ENCODE results near the gene CDKAL1. TPM values are rescaled to one million over a fixed set of nuclear protein-coding genes. Genes with fewer than 3 reads are reported as not detected.

CDKAL1 gene
- total RNA-seq, 4 donors from 2014 or later: 10.3 to 11.2 (median 10.5) TPM

DNA sequence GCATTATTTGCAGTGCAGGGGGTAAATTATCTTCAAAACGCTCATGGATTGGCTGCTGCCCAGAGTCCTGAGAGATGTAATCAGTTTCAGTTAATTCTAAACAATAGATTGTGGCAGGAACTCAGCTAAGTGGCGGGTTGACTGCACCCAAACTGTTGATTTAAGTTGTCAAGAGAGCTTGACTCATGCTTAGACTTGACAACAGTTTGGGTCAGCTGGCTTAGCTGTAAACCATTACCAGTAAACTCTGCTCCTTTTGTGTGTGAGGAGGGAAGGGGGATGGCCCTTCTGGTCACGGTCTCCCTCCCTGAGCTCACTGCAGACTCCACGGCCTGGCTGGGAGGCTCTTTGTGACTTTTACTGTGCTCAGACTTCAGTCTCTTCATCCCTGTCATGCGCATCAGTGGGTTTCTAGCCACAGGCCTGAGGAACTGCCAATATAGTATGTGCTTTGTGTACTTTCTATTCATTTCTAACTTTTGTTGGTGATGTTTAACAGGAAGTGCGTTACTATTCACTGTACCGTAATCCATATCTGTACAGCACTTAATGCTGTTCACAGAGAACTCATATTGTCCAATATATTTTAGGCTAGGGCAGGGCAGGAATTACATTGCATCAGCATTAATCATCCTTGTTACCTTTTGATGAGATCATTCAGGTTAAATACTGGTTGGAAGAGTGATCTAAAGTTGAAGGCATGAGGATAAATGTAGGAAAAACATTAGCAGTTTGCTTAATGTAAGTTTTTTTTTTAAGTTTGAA is 488.3 kb downstream of the CDKAL1 start:
- 72% methylated on average over 7 of the region's 7 CpGs for WGBS
- Histone ChIP-seq H3K9me3 (no peaks in the 10 kb centered on the region), H3K4me1 (peaks cover 0 to 21% (median 11%) of the 10 kb centered on the region in 4 donors), H3K27ac (replicated peaks in 1 of 4) (no peak overlapping the region), H3K36me3 (no peaks in the 10 kb centered on the region), H3K27me3 (no peaks in the 10 kb centered on the region), H3K4me3 (no peak overlapping the region)
- DNase-seq (ENCODE audit: extremely low spot score): no peak
- intact Hi-C loops (cut with DNase I): no loop called here
- TF ChIP-seq POLR2AphosphoS5 (IDR thresholded peaks at IDR 0.05) (no peak), POLR2A (IDR thresholded peaks at IDR 0.05; ENCODE audit: low read depth) (no peak), EP300 (IDR thresholded peaks at IDR 0.05) (no peak)
- TF ChIP-seq, protein P1, sequence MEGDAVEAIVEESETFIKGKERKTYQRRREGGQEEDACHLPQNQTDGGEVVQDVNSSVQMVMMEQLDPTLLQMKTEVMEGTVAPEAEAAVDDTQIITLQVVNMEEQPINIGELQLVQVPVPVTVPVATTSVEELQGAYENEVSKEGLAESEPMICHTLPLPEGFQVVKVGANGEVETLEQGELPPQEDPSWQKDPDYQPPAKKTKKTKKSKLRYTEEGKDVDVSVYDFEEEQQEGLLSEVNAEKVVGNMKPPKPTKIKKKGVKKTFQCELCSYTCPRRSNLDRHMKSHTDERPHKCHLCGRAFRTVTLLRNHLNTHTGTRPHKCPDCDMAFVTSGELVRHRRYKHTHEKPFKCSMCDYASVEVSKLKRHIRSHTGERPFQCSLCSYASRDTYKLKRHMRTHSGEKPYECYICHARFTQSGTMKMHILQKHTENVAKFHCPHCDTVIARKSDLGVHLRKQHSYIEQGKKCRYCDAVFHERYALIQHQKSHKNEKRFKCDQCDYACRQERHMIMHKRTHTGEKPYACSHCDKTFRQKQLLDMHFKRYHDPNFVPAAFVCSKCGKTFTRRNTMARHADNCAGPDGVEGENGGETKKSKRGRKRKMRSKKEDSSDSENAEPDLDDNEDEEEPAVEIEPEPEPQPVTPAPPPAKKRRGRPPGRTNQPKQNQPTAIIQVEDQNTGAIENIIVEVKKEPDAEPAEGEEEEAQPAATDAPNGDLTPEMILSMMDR (IDR thresholded peaks at IDR 0.05): no peak

DNA sequence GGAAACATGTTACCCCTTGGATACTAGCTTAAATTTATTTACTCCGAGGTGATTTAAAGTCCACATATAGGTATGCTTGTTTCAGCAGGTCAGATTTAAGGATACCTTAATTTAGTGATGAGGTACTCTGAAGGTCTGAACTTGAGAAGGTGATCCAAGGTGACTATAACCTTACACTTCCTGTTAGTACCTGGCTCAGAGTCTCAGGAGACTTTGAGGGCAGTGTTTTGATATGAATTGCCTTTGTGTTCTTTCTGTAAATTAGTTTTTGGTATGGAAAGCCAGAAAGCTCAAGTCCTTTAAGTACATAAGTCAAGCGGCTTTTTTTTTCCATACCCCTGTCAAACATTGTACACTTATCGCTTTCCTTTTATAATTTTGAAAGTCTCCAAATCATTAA is 489.0 kb downstream of the CDKAL1 start:
- no peaks in the 10 kb centered on the region for H3K36me3 ChIP-seq

DNA sequence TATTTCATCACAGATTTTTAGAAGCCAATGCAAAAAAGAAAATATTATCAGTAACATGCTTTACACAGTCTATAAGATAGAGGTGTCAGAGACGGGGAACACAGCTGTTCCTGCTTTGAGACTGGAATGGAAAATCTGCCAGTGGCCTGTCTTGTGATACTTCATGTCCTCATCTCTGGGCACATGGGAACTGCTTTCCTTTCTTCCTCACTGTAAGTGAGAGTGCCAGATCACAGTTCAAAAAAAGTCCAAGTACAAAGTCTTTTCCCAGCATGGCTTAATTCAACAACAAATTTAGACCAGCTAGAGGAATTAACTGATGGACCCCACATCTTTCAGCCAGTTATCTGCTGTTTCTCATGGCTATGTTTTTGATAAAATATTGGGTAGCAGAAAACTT is 490.4 kb downstream of the CDKAL1 start:
- peaks cover 0 to 21% (median 11%) of the 10 kb centered on the region in 4 donors for H3K4me1 ChIP-seq
- TF ChIP-seq, protein P1 (IDR thresholded peaks at IDR 0.05): no peak
- TF ChIP-seq POLR2AphosphoS5 (IDR thresholded peaks at IDR 0.05): no peak
- no peak for TF ChIP-seq POLR2A (IDR thresholded peaks at IDR 0.05; ENCODE audit: low read depth)
- no peak for TF ChIP-seq EP300 (IDR thresholded peaks at IDR 0.05)
- DNase-seq (ENCODE audit: extremely low spot score): no peak
- 79% methylated on average over 1 of the region's 1 CpG for WGBS
- no peak overlapping the region for H3K4me3 ChIP-seq
- no peak overlapping the region for H3K27ac ChIP-seq (replicated peaks in 1 of 4)
- no peaks in the 10 kb centered on the region for H3K27me3 ChIP-seq
- intact Hi-C loops (cut with DNase I): no loop called here
- H3K36me3 ChIP-seq: no peaks in the 10 kb centered on the region
- H3K9me3 ChIP-seq: no peaks in the 10 kb centered on the region

More for the DNA sequence above, 489.0 kb downstream of the CDKAL1 start:
- 99% methylated on average over 3 of the region's 3 CpGs for WGBS
- Histone ChIP-seq H3K27ac (replicated peaks in 1 of 4) (no peak overlapping the region), H3K4me1 (peaks cover 0 to 21% (median 11%) of the 10 kb centered on the region in 4 donors), H3K4me3 (no peak overlapping the region), H3K9me3 (no peaks in the 10 kb centered on the region), H3K27me3 (no peaks in the 10 kb centered on the region)
- no peak for DNase-seq (ENCODE audit: extremely low spot score)
- no peak for TF ChIP-seq POLR2A (IDR thresholded peaks at IDR 0.05; ENCODE audit: low read depth)
- intact Hi-C loops (cut with DNase I): no loop called here

DNA sequence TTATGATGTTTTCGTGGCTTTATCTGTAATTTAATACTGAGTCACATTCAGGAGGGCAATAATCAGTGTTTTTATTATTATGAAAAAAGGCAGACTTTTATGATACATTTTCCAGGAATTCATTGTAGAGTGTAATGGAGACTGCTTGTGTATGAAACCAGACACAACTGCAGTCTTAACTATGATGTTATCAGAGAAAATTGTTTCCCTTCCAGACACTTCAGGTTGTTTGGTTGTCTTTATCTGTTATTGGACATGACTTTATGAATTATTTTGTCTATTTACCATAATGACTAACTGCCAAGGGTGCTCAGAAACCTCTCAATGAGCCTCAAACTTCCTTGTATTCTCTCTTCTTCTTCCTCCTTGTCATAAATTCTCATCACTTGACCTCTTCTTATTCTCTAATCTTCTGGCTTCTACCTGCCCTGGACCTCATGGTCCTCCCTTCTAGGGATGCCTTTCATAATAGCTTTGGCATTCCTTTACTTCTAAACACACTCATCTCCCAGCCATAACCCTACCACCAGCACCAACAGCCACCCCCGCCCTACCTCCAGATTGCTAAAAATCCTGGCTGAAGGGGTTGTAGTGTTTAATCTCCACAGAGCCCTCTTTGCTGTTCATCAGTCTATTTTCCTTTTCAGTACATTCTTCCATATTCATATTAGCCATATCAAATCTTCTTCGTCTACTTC is 492.5 kb downstream of the CDKAL1 start:
- H3K4me1 ChIP-seq: peaks cover 0 to 21% (median 11%) of the 10 kb centered on the region in 4 donors
- DNase-seq (ENCODE audit: extremely low spot score): no peak
- TF ChIP-seq POLR2AphosphoS5 (IDR thresholded peaks at IDR 0.05) (no peak), EP300 (IDR thresholded peaks at IDR 0.05) (no peak), POLR2A (IDR thresholded peaks at IDR 0.05; ENCODE audit: low read depth) (no peak)
- TF ChIP-seq, protein P1 (IDR thresholded peaks at IDR 0.05): no peak
- no peaks in the 10 kb centered on the region for H3K9me3 ChIP-seq
- 95% methylated on average over 3 of the region's 3 CpGs for WGBS
- no peak overlapping the region for H3K27ac ChIP-seq (replicated peaks in 1 of 4)
- no peak overlapping the region for H3K4me3 ChIP-seq
- intact Hi-C loops (cut with DNase I): no loop called here
- H3K36me3 ChIP-seq: no peaks in the 10 kb centered on the region
- H3K27me3 ChIP-seq: no peaks in the 10 kb centered on the region

DNA sequence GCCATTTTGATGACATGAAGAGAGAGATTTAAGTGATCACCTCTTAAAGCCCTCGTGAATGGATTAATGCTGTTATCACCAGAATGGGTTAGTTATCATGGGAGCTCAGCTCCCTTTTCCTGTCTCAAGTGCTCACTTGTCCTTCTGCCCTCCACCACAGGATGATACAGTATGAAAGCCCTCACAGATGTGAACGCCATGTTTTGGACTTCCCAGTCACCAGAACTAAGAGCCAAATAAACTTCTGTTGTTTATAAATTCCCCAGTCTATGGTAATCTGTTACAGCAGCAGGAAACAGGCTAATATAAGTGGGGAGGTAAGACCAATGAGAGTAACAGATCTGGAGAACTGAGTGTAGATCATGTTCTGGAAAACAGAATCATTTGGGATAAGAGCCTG is 493.2 kb downstream of the CDKAL1 start:
- Histone ChIP-seq H3K36me3 (no peaks in the 10 kb centered on the region), H3K27ac (replicated peaks in 1 of 4) (no peak overlapping the region), H3K27me3 (no peaks in the 10 kb centered on the region), H3K9me3 (no peaks in the 10 kb centered on the region), H3K4me3 (no peak overlapping the region), H3K4me1 (peaks cover 0 to 16% (median 10%) of the 10 kb centered on the region in 4 donors)
- intact Hi-C loops (cut with DNase I): no loop called here
- TF ChIP-seq, protein P1 (IDR thresholded peaks at IDR 0.05): no peak
- TF ChIP-seq EP300 (IDR thresholded peaks at IDR 0.05) (no peak), POLR2A (IDR thresholded peaks at IDR 0.05; ENCODE audit: low read depth) (no peak)
- no peak for DNase-seq (ENCODE audit: extremely low spot score)
- 100% methylated on average over 2 of the region's 2 CpGs for WGBS

All from esophagus muscularis mucosa (tissue), 4 donors.